HG03108 (cell line): ENCODE results near the gene FAM216A.
A peak's percentile ranks its signal among the peaks of the same experiment; 100 is the strongest.
"Not testable (repeated sequence)": the region's sequence is repeated elsewhere in the genome, so short reads cannot be mapped to it uniquely, and the experiment has no call there.

Experiments
- ATAC-seq: cut with Tn5 transposase; IDR thresholded peaks from one replicate; pipeline ENCODE4 v1.9.1; 2021; ENCODE audit warnings: moderate library complexity; ENCODE audit not compliant: unreplicated experiment

Gene FAM216A, protein sequence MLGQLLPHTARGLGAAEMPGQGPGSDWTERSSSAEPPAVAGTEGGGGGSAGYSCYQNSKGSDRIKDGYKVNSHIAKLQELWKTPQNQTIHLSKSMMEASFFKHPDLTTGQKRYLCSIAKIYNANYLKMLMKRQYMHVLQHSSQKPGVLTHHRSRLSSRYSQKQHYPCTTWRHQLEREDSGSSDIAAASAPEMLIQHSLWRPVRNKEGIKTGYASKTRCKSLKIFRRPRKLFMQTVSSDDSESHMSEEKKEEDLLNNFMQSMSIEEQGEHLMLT

DNA sequence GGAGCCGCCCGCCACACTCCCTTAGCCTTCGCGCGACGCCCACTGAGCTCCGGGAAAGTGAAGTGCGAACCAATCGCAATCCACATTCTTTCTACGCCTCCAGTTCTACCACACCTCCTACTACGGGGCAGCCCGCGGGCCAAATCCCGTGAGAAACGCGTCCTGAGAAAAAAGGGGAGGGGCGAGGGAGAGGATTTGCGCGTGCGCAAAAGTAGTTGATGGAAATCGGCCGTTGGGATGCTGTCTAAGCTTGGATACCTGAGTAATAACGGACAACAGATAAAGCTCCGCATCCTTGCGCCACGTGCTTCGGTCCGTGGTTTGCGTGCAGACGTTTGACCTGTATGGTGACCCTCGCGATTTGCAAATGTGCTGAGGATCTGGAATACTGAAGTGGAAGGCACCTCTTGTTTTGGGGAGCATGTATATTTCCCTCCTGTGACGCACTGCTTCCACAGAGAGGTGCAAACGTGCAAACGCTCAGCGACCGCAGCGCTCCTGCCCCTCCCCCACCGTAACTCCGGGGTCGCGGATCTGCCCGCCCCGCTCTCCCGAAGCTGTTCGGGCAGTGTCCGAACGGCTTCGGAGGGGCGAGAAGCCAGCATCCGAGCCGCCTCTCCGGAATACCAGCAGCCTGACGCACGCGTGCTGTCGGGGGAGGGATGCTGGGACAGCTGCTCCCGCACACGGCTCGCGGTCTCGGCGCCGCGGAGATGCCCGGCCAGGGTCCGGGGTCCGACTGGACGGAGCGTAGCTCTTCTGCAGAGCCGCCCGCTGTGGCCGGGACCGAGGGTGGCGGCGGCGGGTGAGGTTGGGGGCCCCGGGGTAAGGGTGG is at the start of gene FAM216A, which contains the start of gene GPN3:
FAM216A (plus strand) TSS at position 632 of the 835 bp plus-strand sequence; CDS start at position 663, 31 bp downstream.
GPN3 (minus strand) TSS at position 44 of the 835 bp plus-strand sequence. CDS start 54 bp downstream, outside the sequence.
- ATAC-seq = peak; percentile 66

DNA sequence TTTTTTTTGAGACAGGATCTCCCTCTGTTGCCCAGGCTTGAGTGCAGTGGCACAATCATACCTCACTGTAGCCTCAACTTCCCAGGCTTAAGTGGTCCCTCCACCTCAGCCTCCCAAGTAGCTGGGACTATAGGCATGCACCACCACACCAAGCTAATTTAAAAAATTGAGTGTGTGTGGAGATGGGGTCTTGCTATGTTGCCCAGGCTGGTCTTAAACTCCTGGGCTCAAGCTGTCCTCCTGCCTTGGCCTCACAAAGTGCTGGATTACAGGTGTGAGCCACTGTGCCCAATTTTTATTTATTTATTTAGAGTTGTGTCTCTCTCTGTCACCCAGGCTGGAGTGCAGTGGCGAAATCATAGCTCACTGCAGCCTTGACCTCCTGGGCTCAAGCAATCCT is 48.0 kb upstream of the FAM216A start:
- not testable (repeated sequence) for ATAC-seq

DNA sequence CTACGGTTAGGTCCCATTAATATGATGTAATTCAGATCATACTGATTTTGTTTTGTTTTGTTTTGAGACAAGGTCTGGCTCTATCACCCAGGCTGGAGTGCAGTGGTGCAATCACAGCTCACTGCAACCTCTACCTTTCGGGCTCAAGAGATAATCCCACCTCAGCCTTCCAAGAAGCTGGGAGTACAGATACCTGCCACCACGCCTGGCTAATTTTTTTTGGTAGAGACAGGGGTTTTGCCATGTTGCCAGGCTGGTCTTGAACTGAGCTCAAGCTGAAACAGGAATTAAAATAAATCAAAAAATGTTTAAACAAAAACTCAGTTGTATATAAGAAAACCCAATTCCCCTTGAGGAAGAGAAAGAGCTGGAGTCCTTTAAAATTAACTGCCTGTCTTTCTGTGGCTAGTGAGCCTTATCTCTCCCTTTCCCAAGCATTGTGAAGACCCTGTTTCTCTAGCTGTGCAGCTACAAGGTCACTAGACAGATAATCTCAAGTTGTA is 47.4 kb upstream of the FAM216A start:
- no peak for ATAC-seq

DNA sequence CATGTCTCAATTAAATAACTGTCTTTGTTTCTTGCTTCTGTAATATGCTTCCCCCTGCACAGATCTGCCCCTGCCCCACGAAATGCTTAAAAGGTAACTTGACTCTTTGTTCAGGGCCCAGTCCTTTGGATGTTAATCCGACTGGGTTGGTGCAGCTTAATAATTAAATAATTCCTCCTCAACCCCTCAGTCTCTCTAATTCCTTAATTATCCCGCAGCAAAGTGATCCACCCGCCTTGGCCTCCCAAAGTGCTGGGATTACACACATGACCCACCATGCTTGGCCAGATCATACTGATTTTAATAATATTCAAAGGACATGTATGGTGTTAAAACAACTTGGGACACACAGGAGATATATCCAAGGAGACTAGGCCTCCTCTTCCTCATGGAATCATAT is 46.9 kb upstream of the FAM216A start:
- ATAC-seq = no peak

DNA sequence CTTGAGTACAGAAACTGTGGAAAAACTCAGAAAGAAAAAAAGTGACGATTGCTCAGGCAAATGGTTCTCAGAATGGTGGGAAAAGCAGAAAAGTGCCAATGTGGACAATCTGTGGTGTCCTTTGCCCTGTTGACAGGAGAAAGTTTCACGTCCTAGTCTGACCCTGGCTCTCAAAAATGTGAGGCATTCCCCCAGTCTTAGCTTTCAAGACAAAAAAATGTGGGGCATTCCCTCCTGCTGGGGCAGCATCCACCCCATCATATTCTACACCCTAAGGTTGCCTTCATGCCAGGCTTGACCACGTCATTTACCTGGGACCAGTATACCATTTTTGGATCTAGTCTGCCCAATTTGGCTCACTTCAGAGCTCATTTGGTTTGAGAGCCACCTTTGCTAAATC is 44.4 kb upstream of the FAM216A start:
- ATAC-seq = no peak

DNA sequence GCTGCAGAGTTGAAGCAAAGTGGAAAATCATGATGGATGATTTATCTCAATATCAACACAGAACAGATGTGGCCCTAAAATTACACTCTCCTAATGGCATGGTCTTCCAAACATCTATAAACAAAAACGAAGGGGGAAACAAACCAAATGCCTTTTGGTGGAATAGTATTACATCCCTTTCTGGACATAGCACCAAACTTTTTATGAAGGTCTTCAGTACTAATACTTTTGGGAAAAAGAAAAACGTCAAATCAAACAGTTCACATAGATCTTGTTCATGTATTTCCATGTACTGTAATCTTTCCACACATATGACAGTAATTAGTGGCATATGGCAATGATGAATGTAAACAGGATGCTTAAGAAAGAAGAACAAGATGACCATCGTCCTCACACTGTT is 42.2 kb upstream of the FAM216A start:
- ATAC-seq = no peak

DNA sequence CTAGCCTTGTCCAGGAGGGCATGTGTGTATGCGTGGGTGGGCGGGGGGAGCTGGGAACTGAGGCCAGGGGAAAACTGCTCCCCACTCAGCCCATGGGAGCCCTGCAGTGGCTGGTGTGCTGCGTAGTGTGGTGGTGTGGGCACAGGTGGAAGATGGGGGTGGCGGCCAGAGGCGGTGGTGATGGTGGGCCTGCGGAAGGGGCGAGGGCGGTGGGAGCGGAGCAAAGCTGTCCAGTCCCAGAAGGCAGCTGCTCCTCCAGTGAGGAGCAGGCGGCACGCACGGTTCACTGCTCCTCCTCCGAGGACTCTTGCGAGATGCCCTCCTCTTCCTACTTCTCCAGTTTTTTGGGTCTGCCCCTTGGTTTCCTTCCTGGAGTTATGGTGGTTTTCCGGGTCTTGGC is 39.0 kb upstream of the FAM216A start:
- ATAC-seq = not testable (repeated sequence)

DNA sequence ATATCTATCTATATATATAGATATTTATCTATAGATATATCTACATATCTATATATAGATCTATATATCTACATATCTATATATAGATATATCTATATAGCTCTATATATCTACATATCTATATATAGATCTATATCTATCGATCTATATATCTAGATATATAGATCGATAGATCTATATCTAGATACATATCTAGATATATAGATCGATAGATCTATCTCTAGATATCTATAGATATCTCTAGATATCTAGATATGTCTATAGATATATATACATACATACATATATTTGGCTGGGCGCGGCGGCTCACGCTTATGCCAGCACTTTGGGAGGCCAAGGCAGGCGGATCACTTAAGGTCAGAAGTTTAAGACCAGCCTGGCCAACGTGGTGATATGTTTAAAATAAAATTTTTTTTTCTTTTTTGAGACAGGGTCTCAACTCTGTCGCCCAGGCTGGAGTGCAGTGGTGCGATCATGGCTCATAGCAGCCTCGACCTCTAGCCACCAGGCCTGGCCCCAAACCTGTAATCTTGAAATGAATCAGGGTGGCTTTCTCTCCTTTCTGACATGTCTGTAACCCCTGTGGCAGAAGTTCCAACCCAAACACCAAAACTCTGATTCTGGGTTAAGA is 36.6 kb upstream of the FAM216A start:
- ATAC-seq = no peak

DNA sequence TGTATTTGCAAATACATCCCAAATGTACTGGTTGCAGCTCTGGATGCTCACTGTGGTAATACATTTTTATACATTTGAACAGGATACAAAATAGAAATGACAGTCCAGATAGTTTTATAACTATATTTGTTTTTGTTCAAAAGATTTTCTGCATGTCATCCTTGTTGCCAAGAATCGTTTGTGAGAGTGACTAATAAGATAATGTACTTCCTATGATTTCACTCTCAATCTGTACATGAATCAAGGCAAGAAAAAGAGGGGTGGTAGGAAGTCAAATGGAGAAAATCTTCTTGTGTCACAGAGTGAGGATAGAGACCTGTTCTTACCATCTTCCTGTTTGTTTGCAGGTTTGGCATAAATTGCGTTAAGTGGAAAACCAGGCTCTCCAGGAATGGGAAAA is 32.4 kb upstream of the FAM216A start:
- no peak for ATAC-seq

DNA sequence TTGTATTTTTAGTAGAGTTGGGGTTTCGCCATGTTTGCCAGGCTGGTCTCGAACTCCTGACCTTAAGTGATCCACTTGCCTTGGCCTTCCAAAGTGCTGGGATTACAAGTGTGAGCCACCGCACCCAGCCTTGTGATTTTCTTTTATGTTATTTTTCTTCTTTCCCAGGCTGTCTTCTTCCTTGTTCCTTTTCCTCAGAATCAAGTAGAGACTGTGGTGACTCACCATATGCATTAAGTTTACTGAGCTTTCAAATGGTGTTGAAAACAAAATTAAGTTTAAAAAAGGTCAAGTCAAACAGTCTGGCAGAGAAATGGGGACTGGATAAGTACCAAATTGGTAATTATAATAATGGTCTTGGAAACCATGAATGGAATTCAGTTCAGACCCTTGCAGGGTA is 24.2 kb upstream of the FAM216A start:
- no peak for ATAC-seq

DNA sequence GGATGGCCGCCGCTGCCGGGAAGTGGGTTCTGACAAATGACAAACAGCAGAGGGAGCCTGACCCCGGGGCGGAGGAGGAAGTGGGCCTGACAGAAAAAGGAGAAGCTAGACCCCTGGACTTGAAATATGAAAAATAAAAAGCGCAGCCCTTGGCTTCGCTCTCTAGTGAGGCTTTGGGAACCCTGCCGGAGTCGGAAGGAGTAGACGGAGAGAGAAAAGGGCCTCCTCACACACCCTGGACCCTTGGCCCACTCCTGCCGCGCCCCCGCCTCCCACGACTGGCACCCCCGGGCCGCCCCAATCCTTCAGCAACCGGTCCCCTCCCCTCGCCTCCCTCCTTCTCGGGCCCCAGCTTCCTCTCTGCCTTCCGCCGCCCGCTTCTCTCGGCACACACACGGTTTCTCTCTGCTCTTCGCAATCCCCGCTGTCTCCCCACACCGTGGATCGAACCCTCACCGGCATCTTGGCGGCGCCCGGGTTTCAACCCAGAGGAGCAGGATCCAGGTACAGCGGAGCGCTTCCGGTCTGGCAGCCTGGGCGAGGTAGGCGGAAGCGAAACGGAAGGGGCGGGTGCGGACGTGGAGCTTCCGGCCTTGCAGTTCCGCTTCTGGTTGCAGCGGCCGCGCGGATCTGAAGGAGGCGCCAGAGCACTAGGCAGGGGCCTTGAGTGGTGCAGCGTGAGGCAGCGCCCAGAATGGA is 18.7 kb upstream of the FAM216A start, which contains the start of gene ARPC3:
ARPC3 (minus strand) TSS at position 539 of the 699 bp plus-strand sequence; CDS start at position 462, 77 bp downstream.
- peak; percentile 92 for ATAC-seq

DNA sequence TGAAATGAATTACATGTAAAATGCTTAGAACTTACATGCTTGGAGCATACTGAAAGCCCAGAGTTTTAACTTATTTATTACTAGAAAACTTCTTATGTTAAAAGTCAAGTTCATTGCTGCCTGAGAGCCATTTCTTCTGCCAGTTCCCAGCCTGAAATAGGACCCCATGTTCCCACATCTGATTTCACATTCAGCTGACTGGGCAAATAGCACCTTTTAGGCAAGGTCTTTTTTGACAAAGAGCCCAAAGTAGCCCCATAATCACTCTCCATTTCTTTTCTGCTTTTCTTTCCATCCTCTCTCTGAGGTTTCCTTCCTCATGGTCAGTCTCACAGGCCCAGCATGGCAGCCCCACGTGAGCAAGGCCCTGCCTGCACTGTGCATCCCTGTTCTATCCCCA is 17.4 kb upstream of the FAM216A start:
- no peak for ATAC-seq

DNA sequence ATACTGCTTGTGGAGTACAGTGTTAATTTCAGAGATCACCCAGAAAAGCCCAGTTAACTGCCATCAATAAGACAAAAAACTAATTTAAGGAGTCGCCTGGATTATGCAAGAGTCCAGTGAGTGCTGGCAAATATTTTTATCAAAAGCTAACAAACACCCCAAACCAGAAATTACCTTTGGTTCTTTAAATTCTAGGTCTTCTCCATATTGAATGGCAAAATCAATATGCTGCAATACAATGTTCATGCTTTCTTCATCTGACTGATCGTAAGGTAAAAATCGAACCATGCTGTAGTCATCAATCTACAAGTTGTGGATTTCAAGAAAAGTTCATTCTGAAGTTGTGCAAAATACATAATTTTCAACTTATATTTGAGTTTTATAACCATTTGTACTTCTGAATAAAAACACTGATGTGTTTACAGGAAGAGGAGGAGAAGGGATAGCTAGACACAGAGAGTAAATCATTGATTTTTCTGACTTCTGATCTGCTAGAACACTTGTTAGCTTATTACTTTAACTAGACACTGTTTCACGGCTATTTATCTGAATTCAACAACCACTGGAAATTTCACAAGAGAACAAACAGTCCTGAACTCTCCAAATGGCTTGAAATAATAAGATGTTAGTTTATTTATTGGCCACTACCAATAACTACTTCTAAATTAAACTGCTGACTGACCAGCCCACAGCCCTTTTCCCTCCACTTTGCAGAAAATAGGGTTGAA is 14.9 kb upstream of the FAM216A start:
- no peak for ATAC-seq

DNA sequence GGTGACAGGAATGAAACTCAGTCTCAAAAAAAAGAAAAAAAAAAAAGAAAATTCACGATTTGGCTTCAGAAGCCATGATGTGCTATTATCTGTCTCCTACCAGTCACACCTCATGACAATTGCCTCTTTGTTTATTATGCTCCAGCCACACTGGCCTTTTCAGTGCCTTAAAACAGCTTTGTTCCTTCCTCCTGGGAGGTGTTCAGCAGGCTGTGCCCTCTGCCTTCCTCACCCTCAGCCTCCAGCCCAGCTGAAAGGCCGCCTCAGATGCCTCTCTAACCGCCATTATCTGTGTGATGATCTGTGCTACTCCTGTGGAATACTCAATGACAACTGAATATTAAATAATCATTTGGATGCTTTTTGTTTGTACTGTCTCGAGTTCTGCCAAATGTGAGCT is 9.9 kb upstream of the FAM216A start:
- ATAC-seq = no peak

DNA sequence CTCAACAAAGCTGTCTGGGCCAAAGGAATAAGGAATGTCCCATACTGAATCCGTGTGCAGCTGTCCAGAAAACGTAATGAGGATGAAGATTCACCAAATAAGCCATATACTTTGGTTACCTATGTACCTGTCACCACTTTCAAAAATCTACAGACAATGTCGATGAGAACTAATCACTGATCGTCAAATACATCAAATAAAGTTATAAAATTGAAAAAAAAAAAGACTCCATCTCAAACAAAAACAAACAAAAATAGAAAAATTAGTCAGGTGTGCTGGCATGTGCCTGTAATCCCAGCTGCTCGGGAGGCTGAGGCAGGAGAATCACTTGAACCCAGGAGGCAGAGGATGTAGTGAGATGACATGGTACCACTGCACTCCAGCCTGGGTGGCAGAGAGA is 7.5 kb upstream of the FAM216A start:
- not testable (repeated sequence) for ATAC-seq

DNA sequence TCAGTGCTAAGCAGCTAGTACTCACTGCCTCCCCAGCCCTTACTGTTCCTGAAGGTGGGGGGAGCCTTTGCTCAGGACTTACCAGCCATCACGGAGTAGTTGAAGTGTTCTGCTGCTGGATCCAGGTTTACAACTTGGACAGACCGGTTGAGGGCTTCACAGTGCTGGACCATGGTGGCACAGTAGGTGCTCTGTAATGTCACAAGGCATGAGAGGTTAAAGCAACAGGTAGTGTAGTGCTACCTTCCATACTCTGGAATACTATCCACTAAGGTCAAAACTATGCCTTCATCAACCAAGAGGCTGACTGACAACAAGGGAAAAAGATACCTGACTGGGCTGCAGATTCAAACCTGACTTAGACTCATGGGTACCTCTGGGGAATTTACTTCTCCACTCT is 3.6 kb upstream of the FAM216A start:
- ATAC-seq = no peak

DNA sequence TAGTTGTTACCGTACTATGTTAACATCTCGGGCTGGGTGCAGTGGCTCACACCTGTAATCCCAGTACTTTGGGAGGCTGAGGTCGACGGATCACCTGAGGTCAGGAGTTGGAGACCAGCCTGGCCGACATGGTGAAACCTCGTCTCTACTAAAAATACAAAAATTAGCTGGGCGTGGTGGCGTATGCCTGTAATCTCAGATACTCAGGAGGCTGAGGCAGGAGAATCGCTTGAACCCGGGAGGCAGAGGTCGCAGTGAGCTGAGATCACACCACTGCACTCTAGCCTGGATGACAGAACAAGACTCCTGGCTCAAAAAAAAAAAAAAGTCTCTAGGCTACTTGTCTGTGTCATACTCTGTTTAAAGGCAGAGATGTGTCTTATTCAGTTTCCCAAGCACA is 2.9 kb upstream of the FAM216A start:
- ATAC-seq = not testable (repeated sequence)

DNA sequence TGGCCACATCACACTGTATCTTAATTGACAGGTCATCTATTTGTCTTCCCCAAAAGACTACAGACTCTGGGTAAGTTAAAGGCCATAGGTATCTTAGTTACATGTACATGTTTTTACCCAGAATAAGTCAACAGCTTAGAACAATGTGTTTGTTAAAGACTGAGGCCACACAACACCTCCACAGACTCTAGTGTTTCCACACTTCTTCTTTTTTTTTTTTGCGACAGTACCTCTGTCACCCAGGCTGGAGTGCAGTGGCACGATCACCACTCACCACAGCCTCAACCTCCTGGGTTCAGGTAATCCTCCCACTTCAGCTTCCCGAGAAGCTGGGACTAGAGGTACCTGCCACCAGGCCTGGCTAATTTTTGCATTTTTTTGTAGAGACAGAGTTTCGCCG is 1.9 kb upstream of the FAM216A start:
- no peak for ATAC-seq

DNA sequence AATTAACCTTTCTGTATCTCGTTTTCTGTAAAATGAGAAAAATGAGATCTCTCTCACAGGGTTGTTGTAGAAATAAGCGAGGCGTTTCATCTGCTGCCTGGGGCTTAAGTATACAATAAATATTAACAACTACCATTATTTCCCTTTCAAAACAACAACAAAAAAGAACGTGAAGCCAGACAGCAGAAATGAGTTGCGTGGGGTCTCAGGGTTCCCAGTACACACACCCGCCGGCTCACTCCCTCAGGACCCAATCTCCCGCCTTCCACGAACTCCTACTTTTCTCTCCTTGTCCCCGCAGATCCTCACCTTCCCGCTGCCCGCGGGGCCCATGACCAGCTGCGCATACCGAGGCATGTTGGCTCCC is 815 bp upstream of the FAM216A start:
- ATAC-seq = no peak

DNA sequence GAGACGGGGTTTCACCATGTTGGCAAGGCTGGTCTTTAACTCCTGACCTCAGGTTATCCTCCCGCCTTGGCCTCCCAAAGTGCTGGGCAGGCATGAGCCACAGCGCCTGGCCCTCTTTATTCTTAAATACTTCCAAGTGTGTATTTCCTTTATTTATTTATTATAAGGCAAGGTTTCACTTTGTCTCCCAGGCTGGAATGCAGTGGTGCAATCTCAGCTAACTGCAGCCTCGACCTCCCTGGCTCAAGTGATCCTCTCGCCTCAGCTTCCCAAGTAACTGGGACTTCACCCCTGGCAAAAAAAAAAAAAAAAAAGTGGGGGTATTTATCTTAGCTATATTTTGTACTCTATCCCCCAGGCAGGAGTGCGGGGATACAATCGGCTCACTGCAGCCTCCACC is 6.8 kb downstream of the FAM216A start:
- ATAC-seq = no peak
